Skeletal muscle satellite cell (primary cell): ENCODE measurements around the gene AKT3.

Experiments
- H3K27me3 ChIP-seq: 2 replicates; pipeline ENCODE4 v1.7.0; 2013; ENCODE audit warnings: low read length; ENCODE audit not compliant: control insufficient read depth, insufficient read depth
- H3K36me3 ChIP-seq: 2 replicates; pipeline ENCODE4 v1.7.0; 2013; ENCODE audit warnings: mild to moderate bottlenecking, control low read depth, low read length; ENCODE audit not compliant: insufficient read depth
- H3K4me1 ChIP-seq: 2 replicates; pipeline ENCODE4 v1.7.0; 2013; ENCODE audit warnings: low read length; ENCODE audit not compliant: control insufficient read depth, insufficient read depth
- H3K4me2 ChIP-seq: 2 replicates; pipeline ENCODE4 v1.7.0; 2013; ENCODE audit warnings: mild to moderate bottlenecking, low read length
- H3K4me3 ChIP-seq: 2 replicates; pipeline ENCODE4 v1.7.0; 2013; ENCODE audit warnings: low read length
- H3K9ac ChIP-seq: 2 replicates; pipeline ENCODE4 v1.7.0; 2013; ENCODE audit warnings: mild to moderate bottlenecking, low read depth, low read length, moderate library complexity
- H3K9me3 ChIP-seq: replicated peaks from 2 replicates; pipeline ENCODE4 v1.7.0; 2013; ENCODE audit warnings: mild to moderate bottlenecking, control low read depth, low read length

Gene AKT3

GRCh38 chr1:243489681-243490546 is 360.1 kb downstream of the AKT3 start:
- H3K36me3 ChIP-seq: peaks cover 8% of the 10 kb centered on the region
- H3K4me1 ChIP-seq: peaks cover 15% of the 10 kb centered on the region
- H3K9me3 ChIP-seq: no peaks in the 10 kb centered on the region
- no peak overlapping the region for H3K9ac ChIP-seq
- H3K4me3 ChIP-seq: no peak overlapping the region
- no peaks in the 10 kb centered on the region for H3K27me3 ChIP-seq
- no peak overlapping the region for H3K4me2 ChIP-seq

DNA sequence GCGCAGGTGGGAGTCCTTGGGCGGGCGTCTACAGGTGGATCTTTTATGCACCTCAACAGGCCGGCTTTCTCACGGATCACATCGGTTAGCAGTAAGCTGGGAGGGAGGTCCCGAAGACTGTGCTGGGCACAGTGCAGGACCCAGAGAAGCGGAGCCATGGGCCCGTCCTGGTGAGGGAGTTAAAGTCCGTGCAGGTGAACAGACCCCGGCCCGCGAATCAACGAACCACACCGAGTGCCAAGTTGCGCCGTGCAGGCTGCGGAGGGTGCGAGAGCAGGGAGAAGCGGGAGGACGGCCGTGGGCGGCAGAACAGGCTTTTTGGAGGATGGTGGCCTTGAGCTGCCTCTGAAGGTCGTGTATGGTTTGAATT is 360.9 kb downstream of the AKT3 start:
- Histone ChIP-seq H3K9ac (no peak overlapping the region), H3K9me3 (no peaks in the 10 kb centered on the region), H3K27me3 (no peaks in the 10 kb centered on the region), H3K4me2 (no peak overlapping the region), H3K4me1 (peaks cover 15% of the 10 kb centered on the region), H3K4me3 (no peak overlapping the region), H3K36me3 (peaks cover 8% of the 10 kb centered on the region)

- peaks cover 8% of the 10 kb centered on the region for H3K36me3 ChIP-seq
- peaks cover 15% of the 10 kb centered on the region for H3K4me1 ChIP-seq
- H3K27me3 ChIP-seq: no peaks in the 10 kb centered on the region
- H3K9ac ChIP-seq: no peak overlapping the region
- H3K9me3 ChIP-seq: no peaks in the 10 kb centered on the region
- no peak overlapping the region for H3K4me2 ChIP-seq
- no peak overlapping the region for H3K4me3 ChIP-seq
These were observed 361.4 kb downstream of the AKT3 start for GRCh38 chr1:243488459-243489157.

GRCh38 chr1:243487649-243488227 is 362.3 kb downstream of the AKT3 start:
- Histone ChIP-seq H3K9ac (no peak overlapping the region), H3K4me3 (no peak overlapping the region), H3K9me3 (no peaks in the 10 kb centered on the region), H3K36me3 (peaks cover 8% of the 10 kb centered on the region), H3K4me2 (no peak overlapping the region), H3K4me1 (peaks cover 20% of the 10 kb centered on the region), H3K27me3 (no peaks in the 10 kb centered on the region)

- Histone ChIP-seq H3K4me2 (no peak overlapping the region), H3K36me3 (peaks cover 8% of the 10 kb centered on the region), H3K27me3 (no peaks in the 10 kb centered on the region), H3K4me3 (no peak overlapping the region), H3K9me3 (no peaks in the 10 kb centered on the region), H3K9ac (no peak overlapping the region), H3K4me1 (peaks cover 26% of the 10 kb centered on the region)
These were observed 362.9 kb downstream of the AKT3 start for GRCh38 chr1:243487036-243487648.

- Histone ChIP-seq H3K9ac (no peak overlapping the region), H3K4me2 (no peak overlapping the region), H3K36me3 (no peaks in the 10 kb centered on the region), H3K27me3 (no peaks in the 10 kb centered on the region), H3K4me1 (peaks cover 22% of the 10 kb centered on the region), H3K9me3 (no peaks in the 10 kb centered on the region), H3K4me3 (no peak overlapping the region)
These were observed 366.1 kb downstream of the AKT3 start for GRCh38 chr1:243483952-243484351.

DNA sequence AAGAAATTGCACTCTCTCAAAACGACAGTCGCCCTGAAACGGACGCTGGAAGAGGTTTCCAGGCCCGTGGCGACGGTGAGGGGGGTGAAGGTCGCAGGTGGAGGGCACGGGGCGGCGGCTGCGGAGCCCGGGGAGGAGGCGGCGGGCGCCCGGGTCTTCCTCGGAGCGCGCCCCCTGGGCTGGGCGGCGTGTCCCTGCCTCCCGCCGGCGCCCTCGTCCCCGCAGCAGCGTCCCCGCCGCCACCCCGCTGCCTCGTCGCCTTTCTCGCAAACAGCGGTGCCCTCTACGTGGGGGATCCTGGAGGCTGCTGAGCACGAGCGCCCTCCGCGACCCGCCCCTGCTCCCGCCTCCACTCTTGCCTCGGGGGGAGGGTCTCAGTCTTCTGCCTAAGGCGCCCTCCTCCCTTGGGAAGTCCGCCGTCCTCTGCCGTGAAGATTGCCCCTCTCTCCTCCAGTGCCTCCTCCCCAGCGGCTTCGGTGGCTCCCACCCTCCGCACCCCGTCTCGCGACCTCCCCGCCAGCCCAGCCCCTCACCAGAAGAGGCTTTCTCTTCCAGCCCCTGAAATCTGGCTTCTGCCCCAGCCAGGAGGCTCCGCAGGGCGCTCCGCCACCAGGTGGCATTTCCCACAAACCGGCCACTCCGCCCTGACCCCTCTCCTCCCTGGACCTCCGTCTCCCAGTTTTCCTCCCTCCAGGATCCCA is 366.8 kb downstream of the AKT3 start:
- Histone ChIP-seq H3K9me3 (no peaks in the 10 kb centered on the region), H3K4me2 (peak overlapping the region; percentile 76), H3K36me3 (no peaks in the 10 kb centered on the region), H3K4me3 (peak overlapping the region; percentile 56), H3K27me3 (no peaks in the 10 kb centered on the region), H3K4me1 (peaks cover 22% of the 10 kb centered on the region), H3K9ac (peak overlapping the region; percentile 46)

DNA sequence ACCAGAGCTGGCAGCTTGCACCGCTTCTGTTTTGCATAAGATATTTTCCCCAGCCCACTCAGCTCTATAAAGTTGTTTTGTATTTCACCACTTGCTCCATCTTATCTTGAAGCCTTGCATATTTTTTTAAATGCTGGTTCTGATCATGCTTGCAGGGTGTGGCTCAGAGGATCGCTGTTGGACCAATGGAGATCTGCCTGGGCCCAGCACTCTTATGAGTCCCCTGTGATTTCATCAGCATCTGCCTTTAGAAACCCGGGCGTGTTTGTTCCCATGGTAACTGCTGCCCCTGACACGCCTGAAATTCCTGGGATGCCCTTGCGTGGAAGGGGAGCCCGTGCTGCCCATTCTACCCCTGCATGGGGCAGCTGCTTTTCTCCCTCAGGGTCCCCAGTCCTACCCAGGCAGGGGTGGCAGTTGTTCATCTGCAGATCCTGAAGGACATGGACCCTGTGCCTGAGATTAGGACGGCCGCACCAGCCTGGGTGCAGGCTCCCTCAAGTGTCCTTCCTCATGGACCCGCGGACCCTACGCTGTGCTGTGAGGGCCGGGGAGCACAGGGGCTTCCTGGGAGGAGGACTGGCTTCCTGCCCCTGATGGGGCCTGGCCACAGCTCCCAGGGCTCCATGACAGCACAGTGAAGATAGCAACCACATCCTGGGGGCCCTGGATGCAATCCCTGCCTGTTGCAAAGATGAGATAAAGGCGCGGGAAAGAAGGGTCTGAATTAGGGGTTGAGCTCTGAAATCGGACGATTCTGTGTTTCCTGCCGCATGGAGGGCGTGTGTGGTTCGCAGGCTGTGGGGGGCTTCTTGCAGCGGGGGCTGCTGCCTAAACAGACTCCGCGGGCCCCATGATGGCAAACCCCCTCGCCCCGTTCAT is 367.7 kb downstream of the AKT3 start:
- peak overlapping the region; percentile 56 for H3K4me3 ChIP-seq
- peak overlapping the region; percentile 76 for H3K4me2 ChIP-seq
- H3K9ac ChIP-seq: peak overlapping the region; percentile 46
- H3K36me3 ChIP-seq: no peaks in the 10 kb centered on the region
- H3K27me3 ChIP-seq: no peaks in the 10 kb centered on the region
- no peaks in the 10 kb centered on the region for H3K9me3 ChIP-seq
- H3K4me1 ChIP-seq: peaks cover 28% of the 10 kb centered on the region

DNA sequence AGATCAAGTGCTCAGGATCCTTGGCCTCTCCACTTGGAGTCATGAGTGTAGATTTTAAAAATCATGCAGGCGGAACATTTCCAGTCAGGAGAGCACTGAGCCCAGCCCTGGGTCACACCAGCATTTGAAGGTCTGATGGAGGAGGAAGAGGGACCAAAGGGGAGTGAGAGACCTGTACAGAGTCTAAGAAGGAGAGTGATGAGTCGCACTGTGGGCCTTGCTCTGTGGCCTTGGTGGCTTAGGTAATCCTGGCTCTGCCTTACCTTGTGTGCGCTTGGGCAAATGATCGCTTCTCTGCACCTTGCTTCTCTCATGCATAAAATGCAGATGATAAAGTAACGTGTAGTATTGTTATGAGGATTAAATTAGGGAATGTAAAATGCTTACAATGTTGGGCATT is 368.9 kb downstream of the AKT3 start:
- Histone ChIP-seq H3K27me3 (no peaks in the 10 kb centered on the region), H3K36me3 (no peaks in the 10 kb centered on the region), H3K4me1 (peaks cover 30% of the 10 kb centered on the region), H3K4me2 (no peak overlapping the region), H3K9me3 (no peaks in the 10 kb centered on the region), H3K4me3 (no peak overlapping the region), H3K9ac (no peak overlapping the region)

GRCh38 chr1:243477731-243478290 is 372.2 kb downstream of the AKT3 start:
- Histone ChIP-seq H3K9ac (no peak overlapping the region), H3K4me3 (no peak overlapping the region), H3K4me1 (peaks cover 24% of the 10 kb centered on the region), H3K9me3 (no peaks in the 10 kb centered on the region), H3K36me3 (no peaks in the 10 kb centered on the region), H3K4me2 (no peak overlapping the region), H3K27me3 (no peaks in the 10 kb centered on the region)
